Tibial nerve (tissue), 4 donors: ENCODE data around the gene FGF14. TPM values are rescaled to one million over a fixed set of nuclear protein-coding genes. Genes with fewer than 3 reads are reported as not detected.

Experiments used
- DNase-seq, 2 donors: peaks; one replicate each; pipeline ENCODE4 v3.0.0-alpha.2; 2019; ENCODE audit warnings: low spot score in 2 of 2
- H3K27ac ChIP-seq, 4 donors: fragments of 200-600 bp; sonication (generic) in 3 of 4; one replicate each; pipeline ENCODE4 v1.5.1; 2017 to 2019; ENCODE audit warnings: mild to moderate bottlenecking in 1 of 4
- H3K27me3 ChIP-seq, 2 donors: fragments of 200-600 bp; sonication (generic) in 1 of 2; one replicate each; pipeline versions ENCODE4 v1.5.1 to v1.6.0; 2017 to 2019
- H3K36me3 ChIP-seq, 3 donors: fragments of 200-600 bp; sonication (generic); one replicate each; pipeline ENCODE4 v1.5.1; 2018 to 2019
- H3K4me1 ChIP-seq, 4 donors: fragments of 200-600 bp; sonication (generic) in 3 of 4; one replicate each; pipeline ENCODE4 v1.5.1; 2017 to 2019
- H3K4me3 ChIP-seq, 4 donors: fragments of 200-600 bp; sonication (generic) in 3 of 4; one replicate each; pipeline ENCODE4 v1.5.1; 2017 to 2019; ENCODE audit warnings: mild to moderate bottlenecking in 1 of 4, moderate library complexity in 1 of 4
- H3K9me3 ChIP-seq, 4 donors: fragments of 200-600 bp; sonication (generic) in 3 of 4; one replicate each; pipeline ENCODE4 v1.5.1; 2017 to 2019
- CTCF ChIP-seq, 5 experiments: fragments of 200-600 bp in 3 of 5; fragments of 450-650 bp in 2 of 5; sonication (generic) in 3 of 5; IDR thresholded peaks; one replicate each; pipeline ENCODE4 v1.5.1; 2016 to 2019; ENCODE audit warnings: antibody characterized with exemption in 5 of 5, mild to moderate bottlenecking in 3 of 5, moderate library complexity in 2 of 5
- EP300 ChIP-seq, 2 donors: sonication (generic); formaldehyde crosslinking; IDR thresholded peaks; one replicate each; pipeline ENCODE4 v1.6.1; 2017; ENCODE audit warnings: antibody characterized with exemption in 2 of 2, mild to moderate bottlenecking in 1 of 2
- POLR2A ChIP-seq, 2 donors: fragments of 450-650 bp; IDR thresholded peaks; one replicate each; pipeline ENCODE4 v1.6.1; 2017; ENCODE audit warnings: antibody characterized with exemption in 2 of 2, mild to moderate bottlenecking in 2 of 2, moderate library complexity in 2 of 2
- WGBS, 2 donors: methylation state at CpG; one replicate each; pipeline ENCODE4 v1.1.5; 2018; 5-methylcytosine and 5-hydroxymethylcytosine counted together
- total RNA-seq, 4 donors: library from RNA; depleted of rRNA; stranded (reverse); fragments of >200 nt; gene quantifications; one replicate each; pipeline ENCODE4 v1.1.0, GENCODE V29; 2016

FGF14 gene
- total RNA-seq, 4 donors from 2014 or later: 0.20 to 2.1 (median 0.21) TPM; not detected in 1

GRCh38 chr13:102236341-102236740 lies 165.5 kb downstream of the FGF14 start:
- WGBS, 2 donors: 45 to 54% methylated on average over 7 of the region's 7 CpGs
- TF ChIP-seq POLR2A (IDR thresholded peaks at IDR 0.05): no peak
- no peak for TF ChIP-seq CTCF (IDR thresholded peaks at IDR 0.05)
- TF ChIP-seq EP300 (IDR thresholded peaks at IDR 0.05): no peak
- Histone ChIP-seq H3K4me1 (no peaks in the 10 kb centered on the region), H3K36me3 (no peaks in the 10 kb centered on the region), H3K27ac (no peak overlapping the region), H3K27me3 (no peaks in the 10 kb centered on the region), H3K9me3 (no peaks in the 10 kb centered on the region), H3K4me3 (no peak overlapping the region)
- no peak for DNase-seq

- Histone ChIP-seq H3K36me3 (no peaks in the 10 kb centered on the region), H3K27me3 (no peaks in the 10 kb centered on the region), H3K4me3 (no peak overlapping the region), H3K27ac (no peak overlapping the region), H3K4me1 (no peaks in the 10 kb centered on the region), H3K9me3 (no peaks in the 10 kb centered on the region)
- DNase-seq: no peak
- TF ChIP-seq POLR2A (IDR thresholded peaks at IDR 0.05): no peak
- TF ChIP-seq EP300 (IDR thresholded peaks at IDR 0.05): no peak
- no peak for TF ChIP-seq CTCF (IDR thresholded peaks at IDR 0.05)
- WGBS, 2 donors: 79 to 90% methylated on average over 1 of the region's 1 CpG
These were observed 166.2 kb downstream of the FGF14 start for GRCh38 chr13:102235689-102236088.

GRCh38 chr13:102234618-102235017 lies 167.2 kb downstream of the FGF14 start:
- Histone ChIP-seq H3K4me3 (no peak overlapping the region), H3K4me1 (no peaks in the 10 kb centered on the region), H3K27ac (no peak overlapping the region), H3K27me3 (no peaks in the 10 kb centered on the region), H3K36me3 (no peaks in the 10 kb centered on the region), H3K9me3 (no peaks in the 10 kb centered on the region)
- TF ChIP-seq EP300 (IDR thresholded peaks at IDR 0.05): no peak
- TF ChIP-seq POLR2A (IDR thresholded peaks at IDR 0.05): no peak
- TF ChIP-seq CTCF (IDR thresholded peaks at IDR 0.05): no peak
- DNase-seq: no peak
- 82 to 85% methylated on average over 2 of the region's 2 CpGs for WGBS, 2 donors

- H3K9me3 ChIP-seq: no peaks in the 10 kb centered on the region
- H3K27me3 ChIP-seq: no peaks in the 10 kb centered on the region
- H3K4me3 ChIP-seq: no peak overlapping the region
- no peak overlapping the region for H3K27ac ChIP-seq
- DNase-seq: no peak
- H3K36me3 ChIP-seq: no peaks in the 10 kb centered on the region
- H3K4me1 ChIP-seq: no peaks in the 10 kb centered on the region
- WGBS, 2 donors: 72 to 74% methylated on average over 3 of the region's 3 CpGs
- TF ChIP-seq CTCF (IDR thresholded peaks at IDR 0.05) (no peak), EP300 (IDR thresholded peaks at IDR 0.05) (no peak), POLR2A (IDR thresholded peaks at IDR 0.05) (no peak)
These were observed 168.2 kb downstream of the FGF14 start for GRCh38 chr13:102233566-102234208.

- Histone ChIP-seq H3K27ac (no peak overlapping the region), H3K4me1 (no peaks in the 10 kb centered on the region), H3K9me3 (no peaks in the 10 kb centered on the region), H3K4me3 (no peak overlapping the region), H3K27me3 (no peaks in the 10 kb centered on the region), H3K36me3 (no peaks in the 10 kb centered on the region)
- 43 to 71% methylated on average over 2 of the region's 2 CpGs for WGBS, 2 donors
- no peak for DNase-seq
- TF ChIP-seq EP300 (IDR thresholded peaks at IDR 0.05) (no peak), POLR2A (IDR thresholded peaks at IDR 0.05) (no peak), CTCF (IDR thresholded peaks at IDR 0.05) (no peak)
These were observed 170.4 kb downstream of the FGF14 start for GRCh38 chr13:102231479-102231878.
